ENCODE measurements around the gene UGT1A3.
A peak's percentile ranks its signal among the peaks of the same experiment; 100 is the strongest.

UGT1A3 gene

GRCh38 chr2:233756429-233757081 is 27.7 kb downstream of the UGT1A3 start:
- CTCF ChIA-PET: no interaction called here

GRCh38 chr2:233758141-233758540 is 29.3 kb downstream of the UGT1A3 start:
- CTCF ChIA-PET: interaction anchor here (0.7 kb wide), 1 partner anchor 292 kb away, joined by 3 read pairs; no protein-coding TSS in a partner anchor
- no peak for TF ChIP-seq CTCF (conservative IDR thresholded peaks at IDR 0.05; ENCODE audit: low read depth)
- POLR2A ChIA-PET (ENCODE audit: low non-redundant PET): no interaction called here
- no peak overlapping the region for H3K27ac ChIP-seq
- no peak for DNase-seq (ENCODE audit: low spot score)

More at GRCh38 chr2:233756429-233757081, 27.7 kb downstream of the UGT1A3 start:
- DNase-seq (ENCODE audit: low spot score): no peak
- TF ChIP-seq CTCF (conservative IDR thresholded peaks at IDR 0.05; ENCODE audit: low read depth): no peak
- H3K27ac ChIP-seq: no peak overlapping the region
- POLR2A ChIA-PET (ENCODE audit: low non-redundant PET): no interaction called here

GRCh38 chr2:233758849-233759248 is 30.0 kb downstream of the UGT1A3 start:
- TF ChIP-seq CTCF (conservative IDR thresholded peaks at IDR 0.05; ENCODE audit: low read depth): no peak
- no peak overlapping the region for H3K27ac ChIP-seq
- no peak for DNase-seq (ENCODE audit: low spot score)
- POLR2A ChIA-PET (ENCODE audit: low non-redundant PET): no interaction called here
- CTCF ChIA-PET: no interaction called here

- CTCF ChIA-PET: no interaction called here
- DNase-seq (ENCODE audit: low spot score): no peak
- no peak for TF ChIP-seq CTCF (conservative IDR thresholded peaks at IDR 0.05; ENCODE audit: low read depth)
- no peak within 1 kb of the TSS for H3K27ac ChIP-seq
- POLR2A ChIA-PET (ENCODE audit: low non-redundant PET): no interaction called here
These were observed 31.2 kb downstream of the UGT1A3 start, which contains the start of gene UGT1A1 for GRCh38 chr2:233760043-233760442. Gene UGT1A1, plus strand, starts transcription at chr2:233760270. Its CDS starts 18 bp downstream, at chr2:233760288.

GRCh38 chr2:233761040-233761769 is 32.4 kb downstream of the UGT1A3 start:
- no peak overlapping the region for H3K27ac ChIP-seq
- ChIA-PET CTCF (interaction anchor here (0.7 kb wide), 1 partner anchor 10 kb away, joined by 3 read pairs; no protein-coding TSS in a partner anchor), POLR2A (ENCODE audit: low non-redundant PET) (no interaction called here)
- DNase-seq (ENCODE audit: low spot score): peak; percentile 48
- TF ChIP-seq CTCF (conservative IDR thresholded peaks at IDR 0.05; ENCODE audit: low read depth): no peak

- no peak for DNase-seq (ENCODE audit: low spot score)
- POLR2A ChIA-PET (ENCODE audit: low non-redundant PET): no interaction called here
- H3K27ac ChIP-seq: no peak overlapping the region
- CTCF ChIA-PET: interaction anchor here (0.7 kb wide), 1 partner anchor 302 kb away, joined by 3 read pairs; no protein-coding TSS in a partner anchor
- no peak for TF ChIP-seq CTCF (conservative IDR thresholded peaks at IDR 0.05; ENCODE audit: low read depth)
These were observed 35.4 kb downstream of the UGT1A3 start for GRCh38 chr2:233764264-233764663.
